IMR-90 (cell line): ENCODE measurements around the gene NPM1.

Experiments used
- CTCF ChIP-seq: conservative IDR thresholded peaks from 2 replicates; pipeline ENCODE4 v1.5.1; 2012; ENCODE audit warnings: mild to moderate bottlenecking, low read depth, low read length, improper control_type of control experiment
- RAD21 ChIP-seq: IDR thresholded peaks from 2 replicates; pipeline ENCODE4 v1.6.1; 2012; ENCODE audit warnings: low read length, improper control_type of control experiment

- TF ChIP-seq CTCF (no peak), RAD21 (no peak)
Observed at GRCh38 chr5:171437286-171437821, 49.7 kb downstream of the NPM1 start.
